D721Med (cell line): ENCODE measurements around the gene HOXA5.

Experiments used
- DNase-seq: peaks from one replicate; pipeline ENCODE4 v3.0.0; 2011; ENCODE audit warnings: low spot score; ENCODE audit not compliant: insufficient read length
- FAIRE-seq: peaks from 2 replicates; lab custom pipeline; 2011; peaks lifted over from hg19 to GRCh38; lab: Jason Lieb, UNC
- CTCF ChIP-seq: IDR thresholded peaks from 2 replicates; pipeline ENCODE4 v1.5.1; 2012; ENCODE audit warnings: mild to moderate bottlenecking, control low read depth; ENCODE audit not compliant: insufficient read depth; ENCODE audit errors: missing control alignments

HOXA5 gene

GRCh38 chr7:27124902-27125689 lies 18.4 kb downstream of the HOXA5 start:
- FAIRE-seq (no peak), DNase-seq (no peak)
- TF ChIP-seq CTCF = no peak

GRCh38 chr7:27124096-27124901 lies 19.2 kb downstream of the HOXA5 start:
- FAIRE-seq = no peak

GRCh38 chr7:27123477-27124053 lies 19.9 kb downstream of the HOXA5 start:
- no peak for TF ChIP-seq CTCF
- DNase-seq (no peak), FAIRE-seq (no peak)

More at GRCh38 chr7:27124096-27124901, 19.2 kb downstream of the HOXA5 start:
- no peak for DNase-seq
- TF ChIP-seq CTCF = no peak

- TF ChIP-seq CTCF = no peak
- FAIRE-seq = no peak
- DNase-seq = no peak
Measured at GRCh38 chr7:27123007-27123476, 20.4 kb downstream of the HOXA5 start.

- DNase-seq = no peak
- no peak for TF ChIP-seq CTCF
- no peak for FAIRE-seq
Measured at GRCh38 chr7:27122077-27122910, 21.2 kb downstream of the HOXA5 start.

- no peak for TF ChIP-seq CTCF
- no peak for FAIRE-seq
- DNase-seq = no peak
Measured at GRCh38 chr7:27121684-27122076, 21.8 kb downstream of the HOXA5 start.
